Upper lobe of left lung (tissue), 4 donors: ENCODE data around the gene MIF4GD.

Experiments
- CTCF ChIP-seq, 6 experiments: fragments of 450-650 bp in 4 of 6; fragments of 200-600 bp in 2 of 6; sonication (generic) in 2 of 6; IDR thresholded peaks; one replicate each; pipeline ENCODE4 v1.5.1; 2016 to 2019; ENCODE audit warnings: antibody characterized with exemption in 6 of 6
- EP300 ChIP-seq, 4 donors: sonication (generic); formaldehyde crosslinking; IDR thresholded peaks; one replicate each; pipeline ENCODE4 v1.5.1; 2017; ENCODE audit warnings: antibody characterized with exemption in 4 of 4, control low read depth in 2 of 4
- POLR2A ChIP-seq, 4 donors: fragments of 450-650 bp; IDR thresholded peaks; one replicate each; pipeline ENCODE4 v1.5.1; 2016 to 2017; ENCODE audit warnings: antibody characterized with exemption in 4 of 4, mild to moderate bottlenecking in 2 of 4
- POLR2AphosphoS5 ChIP-seq, 2 donors: sonication (generic); formaldehyde crosslinking; IDR thresholded peaks; one replicate each; pipeline ENCODE4 v1.5.1; 2017; ENCODE audit warnings: antibody characterized with exemption in 2 of 2

GRCh38 chr17:75239214-75239613, 31.8 kb downstream of the MIF4GD start:
- no peak for TF ChIP-seq EP300 (IDR thresholded peaks at IDR 0.05)
- no peak for TF ChIP-seq CTCF (IDR thresholded peaks at IDR 0.05)
- TF ChIP-seq POLR2A (IDR thresholded peaks at IDR 0.05), result no peak
- TF ChIP-seq POLR2AphosphoS5 (IDR thresholded peaks at IDR 0.05), result no peak
